Neural cell (in vitro differentiated cells): ENCODE data around the gene LFNG.

Experiments used
- EZH2 ChIP-seq: fragments of 200-600, 300-800 bp; shearing (Covaris generic), sonication (generic); IDR thresholded peaks from 2 replicates; pipeline ENCODE4 v1.6.1; 2014; ENCODE audit warnings: antibody characterized with exemption, low read length, borderline replicate concordance, mild to moderate bottlenecking; ENCODE audit not compliant: insufficient read depth, poor library complexity, severe bottlenecking
- MXI1 ChIP-seq: fragments of 450-650 bp; conservative IDR thresholded peaks from 2 replicates; pipeline ENCODE4 v1.6.1; 2014; ENCODE audit warnings: antibody characterized with exemption, mild to moderate bottlenecking; ENCODE audit not compliant: poor library complexity, severe bottlenecking
- POLR2AphosphoS5 ChIP-seq: IDR thresholded peaks from 2 replicates; pipeline ENCODE4 v1.6.1; 2012
- RAD21 ChIP-seq: fragments of 450-650 bp; conservative IDR thresholded peaks from 2 replicates; pipeline ENCODE4 v1.6.1; 2014; ENCODE audit warnings: antibody characterized with exemption, mild to moderate bottlenecking, moderate library complexity
- SMC3 ChIP-seq: fragments of 450-650 bp; conservative IDR thresholded peaks from 2 replicates; pipeline ENCODE4 v1.6.1; 2014; ENCODE audit warnings: antibody characterized with exemption, mild to moderate bottlenecking, moderate library complexity; ENCODE audit not compliant: poor library complexity
- TAF1 ChIP-seq: IDR thresholded peaks from 2 replicates; pipeline ENCODE4 v1.6.1; 2012; ENCODE audit warnings: low read depth
- TF ChIP-seq, protein P1 (sequence below): fragments of 450-650 bp; IDR thresholded peaks from 2 replicates; pipeline ENCODE4 v1.5.1; 2014; ENCODE audit warnings: antibody characterized with exemption, mild to moderate bottlenecking, moderate library complexity; ENCODE audit not compliant: poor library complexity, severe bottlenecking

DNA sequence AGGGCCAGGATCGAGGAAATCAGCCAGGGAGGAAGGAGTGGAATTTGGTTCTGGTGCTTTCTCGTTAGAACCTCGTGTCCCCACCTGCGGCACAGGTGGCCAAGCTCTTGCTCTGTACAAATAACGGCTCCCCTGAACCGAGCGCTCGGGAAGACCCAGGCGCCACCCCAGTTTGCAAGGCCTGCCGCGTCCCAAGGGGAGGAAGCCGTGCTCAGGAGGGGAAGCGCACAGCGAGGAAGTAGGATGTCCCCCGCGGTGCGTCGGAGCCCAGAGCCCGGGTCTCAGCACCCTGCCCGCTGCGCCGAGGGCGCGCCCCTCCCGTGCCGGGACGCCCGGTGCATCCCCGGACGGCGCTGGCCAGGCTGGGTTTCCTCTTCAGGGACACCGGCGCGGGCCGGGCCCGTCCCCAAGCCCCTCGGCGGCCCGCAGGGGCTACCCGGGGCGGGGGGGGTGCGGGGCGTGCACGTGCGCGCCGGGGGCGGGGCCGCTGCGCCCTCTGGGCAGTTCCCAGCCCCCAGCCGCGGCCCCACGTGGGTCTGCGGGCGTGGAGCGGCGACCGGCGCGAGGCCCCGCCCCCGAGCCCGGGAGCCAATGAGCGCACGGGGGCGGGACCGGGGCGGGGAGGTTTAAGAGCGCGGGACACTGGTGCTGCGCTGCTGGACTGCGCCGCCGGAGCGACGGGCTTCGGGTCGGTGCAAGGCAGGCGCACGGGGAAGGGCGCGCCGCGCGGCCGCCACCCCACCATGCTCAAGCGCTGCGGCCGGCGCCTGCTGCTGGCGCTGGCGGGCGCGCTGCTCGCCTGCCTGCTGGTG, at the start of gene LFNG:
- TF ChIP-seq, protein P1, sequence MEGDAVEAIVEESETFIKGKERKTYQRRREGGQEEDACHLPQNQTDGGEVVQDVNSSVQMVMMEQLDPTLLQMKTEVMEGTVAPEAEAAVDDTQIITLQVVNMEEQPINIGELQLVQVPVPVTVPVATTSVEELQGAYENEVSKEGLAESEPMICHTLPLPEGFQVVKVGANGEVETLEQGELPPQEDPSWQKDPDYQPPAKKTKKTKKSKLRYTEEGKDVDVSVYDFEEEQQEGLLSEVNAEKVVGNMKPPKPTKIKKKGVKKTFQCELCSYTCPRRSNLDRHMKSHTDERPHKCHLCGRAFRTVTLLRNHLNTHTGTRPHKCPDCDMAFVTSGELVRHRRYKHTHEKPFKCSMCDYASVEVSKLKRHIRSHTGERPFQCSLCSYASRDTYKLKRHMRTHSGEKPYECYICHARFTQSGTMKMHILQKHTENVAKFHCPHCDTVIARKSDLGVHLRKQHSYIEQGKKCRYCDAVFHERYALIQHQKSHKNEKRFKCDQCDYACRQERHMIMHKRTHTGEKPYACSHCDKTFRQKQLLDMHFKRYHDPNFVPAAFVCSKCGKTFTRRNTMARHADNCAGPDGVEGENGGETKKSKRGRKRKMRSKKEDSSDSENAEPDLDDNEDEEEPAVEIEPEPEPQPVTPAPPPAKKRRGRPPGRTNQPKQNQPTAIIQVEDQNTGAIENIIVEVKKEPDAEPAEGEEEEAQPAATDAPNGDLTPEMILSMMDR, result no peak
- no peak for TF ChIP-seq EZH2
- TF ChIP-seq TAF1, result no peak
- TF ChIP-seq SMC3, result no peak
- no peak for TF ChIP-seq RAD21
- TF ChIP-seq POLR2AphosphoS5, result no peak
- TF ChIP-seq MXI1, result peak; percentile 86
